Sigmoid colon (tissue), 7 donors: ENCODE measurements around the gene INPP5D. TPM values are rescaled to one million over a fixed set of nuclear protein-coding genes. Genes with fewer than 3 reads are reported as not detected.

ENCODE experiments used
- DNase-seq: peaks from one replicate; pipeline ENCODE4 v3.0.0-alpha.2; 2019
- H3K27ac ChIP-seq, 4 donors: fragments of 200-600 bp; sonication (generic); one replicate each; pipeline ENCODE4 v1.5.1; 2016 to 2019; ENCODE audit warnings: mild to moderate bottlenecking in 1 of 4
- H3K27me3 ChIP-seq, 3 donors: fragments of 200-600 bp; sonication (generic); one replicate each; pipeline ENCODE4 v1.5.1; 2019; ENCODE audit warnings: mild to moderate bottlenecking in 1 of 3
- H3K36me3 ChIP-seq, 4 donors: fragments of 200-600 bp; sonication (generic); one replicate each; pipeline ENCODE4 v1.5.1; 2016 to 2019
- H3K4me1 ChIP-seq, 4 donors: fragments of 200-600 bp; sonication (generic); one replicate each; pipeline ENCODE4 v1.5.1; 2017 to 2019
- H3K4me3 ChIP-seq, 4 donors: fragments of 200-600 bp; sonication (generic); one replicate each; pipeline ENCODE4 v1.5.1; 2017 to 2019; ENCODE audit warnings: mild to moderate bottlenecking in 2 of 4, moderate library complexity in 1 of 4
- H3K9me3 ChIP-seq, 4 donors: fragments of 200-600 bp in 3 of 4; sonication (generic) in 3 of 4; one replicate each; pipeline versions ENCODE4 v1.5.1 to v1.6.1; 2013 to 2019
- CTCF ChIP-seq, 4 experiments: fragments of 450-650 bp in 3 of 4; fragments of 200-600 bp in 1 of 4; IDR thresholded peaks; one replicate each; pipeline ENCODE4 v1.5.1; 2016 to 2019; ENCODE audit warnings: antibody characterized with exemption in 4 of 4, mild to moderate bottlenecking in 3 of 4, moderate library complexity in 2 of 4
- EP300 ChIP-seq, 4 donors: sonication (generic); formaldehyde crosslinking; IDR thresholded peaks; one replicate each; pipeline ENCODE4 v1.6.1; 2017; ENCODE audit warnings: antibody characterized with exemption in 4 of 4
- POLR2A ChIP-seq, 2 donors: fragments of 450-650 bp; IDR thresholded peaks; one replicate each; pipeline ENCODE4 v1.6.1; 2016; ENCODE audit warnings: antibody characterized with exemption in 2 of 2, mild to moderate bottlenecking in 2 of 2, moderate library complexity in 2 of 2
- POLR2AphosphoS5 ChIP-seq, 4 donors: sonication (generic); formaldehyde crosslinking; IDR thresholded peaks; one replicate each; pipeline ENCODE4 v1.6.1; 2017; ENCODE audit warnings: antibody characterized with exemption in 4 of 4
- WGBS, 2 donors: extraction: QIAGEN DNeasy Blood & Tissue Kit; methylation state at CpG; one replicate each; pipeline ENCODE4 v1.1.7; 2013; 5-methylcytosine and 5-hydroxymethylcytosine counted together
- intact Hi-C: fragments of 100-400 bp; cut with DNase I; formaldehyde crosslinking; loops from one replicate; pipeline ENCODE4 v1.15.1; 2023
- polyA plus RNA-seq, 3 donors: library from polyadenylated mRNA; stranded (reverse); fragments of 200-250 nt; gene quantifications; one replicate each; pipeline ENCODE4 v1.2.3, GENCODE V29; 2013
- total RNA-seq, 4 donors: library from RNA; depleted of rRNA; stranded (reverse); fragments of >200 nt; gene quantifications; one replicate each; pipeline ENCODE4 v1.1.0, GENCODE V29; 2016
- donor health status: healthy with polysubstance abuse.
- donor health status: Bipolar disorder and iron deficiency.
- donor health status: healthy.

The INPP5D gene
- total and polyA plus RNA-seq, 7 donors: 4.2 to 44.8 (median 8.7) TPM

- Histone ChIP-seq H3K4me3 (no peak overlapping the region), H3K36me3 (no peaks in the 10 kb centered on the region), H3K27ac (no peak overlapping the region), H3K27me3 (no peaks in the 10 kb centered on the region), H3K4me1 (no peaks in the 10 kb centered on the region), H3K9me3 (no peaks in the 10 kb centered on the region)
- intact Hi-C loops: no loop called here
- TF ChIP-seq POLR2AphosphoS5 (IDR thresholded peaks at IDR 0.05) (no peak), POLR2A (IDR thresholded peaks at IDR 0.05) (no peak), EP300 (IDR thresholded peaks at IDR 0.05) (no peak), CTCF (IDR thresholded peaks at IDR 0.05) (no peak)
- 83 to 94% methylated on average over 2 of the region's 2 CpGs for WGBS, 2 donors
- DNase-seq: no peak
These were observed 166.4 kb downstream of the INPP5D start for GRCh38 chr2:233226511-233227031.

GRCh38 chr2:233227346-233227978, 167.3 kb downstream of the INPP5D start:
- DNase-seq: no peak
- Histone ChIP-seq H3K36me3 (no peaks in the 10 kb centered on the region), H3K27ac (no peak overlapping the region), H3K4me1 (no peaks in the 10 kb centered on the region), H3K27me3 (no peaks in the 10 kb centered on the region), H3K4me3 (no peak overlapping the region), H3K9me3 (no peaks in the 10 kb centered on the region)
- TF ChIP-seq EP300 (IDR thresholded peaks at IDR 0.05): no peak
- WGBS, 2 donors: 90 to 91% methylated on average over 7 of the region's 7 CpGs
- intact Hi-C loops: no loop called here

- no peaks in the 10 kb centered on the region for H3K36me3 ChIP-seq
- DNase-seq: no peak
- TF ChIP-seq POLR2AphosphoS5 (IDR thresholded peaks at IDR 0.05) (no peak), POLR2A (IDR thresholded peaks at IDR 0.05) (no peak), CTCF (IDR thresholded peaks at IDR 0.05) (no peak), EP300 (IDR thresholded peaks at IDR 0.05) (no peak)
- H3K9me3 ChIP-seq: no peaks in the 10 kb centered on the region
- H3K4me1 ChIP-seq: no peaks in the 10 kb centered on the region
- H3K27ac ChIP-seq: no peak overlapping the region
- WGBS, 2 donors: 89 to 94% methylated on average over 3 of the region's 3 CpGs
- no peaks in the 10 kb centered on the region for H3K27me3 ChIP-seq
- intact Hi-C loops: no loop called here
- H3K4me3 ChIP-seq: no peak overlapping the region
These were observed 168.2 kb downstream of the INPP5D start for GRCh38 chr2:233228376-233228775.

GRCh38 chr2:233233618-233234230, 173.6 kb downstream of the INPP5D start:
- Histone ChIP-seq H3K27ac (no peak overlapping the region), H3K9me3 (no peaks in the 10 kb centered on the region)
- WGBS, 2 donors: 63 to 68% methylated on average over 4 of the region's 4 CpGs

GRCh38 chr2:233234264-233234663, 174.1 kb downstream of the INPP5D start:
- no peak for DNase-seq
- WGBS, 2 donors: 76 to 79% methylated on average over 2 of the region's 2 CpGs
- intact Hi-C loops: no loop called here
- Histone ChIP-seq H3K4me3 (no peak overlapping the region), H3K36me3 (no peaks in the 10 kb centered on the region), H3K4me1 (no peaks in the 10 kb centered on the region), H3K27ac (no peak overlapping the region), H3K27me3 (no peaks in the 10 kb centered on the region), H3K9me3 (no peaks in the 10 kb centered on the region)
- no peak for TF ChIP-seq CTCF (IDR thresholded peaks at IDR 0.05)
- TF ChIP-seq EP300 (IDR thresholded peaks at IDR 0.05): no peak
- TF ChIP-seq POLR2AphosphoS5 (IDR thresholded peaks at IDR 0.05): no peak
- TF ChIP-seq POLR2A (IDR thresholded peaks at IDR 0.05): no peak

More at GRCh38 chr2:233233618-233234230, 173.6 kb downstream of the INPP5D start:
- no peaks in the 10 kb centered on the region for H3K27me3 ChIP-seq
- H3K36me3 ChIP-seq: no peaks in the 10 kb centered on the region
- no peak for DNase-seq
- intact Hi-C loops: no loop called here
- TF ChIP-seq POLR2A (IDR thresholded peaks at IDR 0.05) (no peak), EP300 (IDR thresholded peaks at IDR 0.05) (no peak)
- H3K4me1 ChIP-seq: no peaks in the 10 kb centered on the region
- H3K4me3 ChIP-seq: no peak overlapping the region
